TTC549 (cell line): ENCODE data around the gene ZNF487.
"Not testable (repeated sequence)": the region's sequence is repeated elsewhere in the genome, so short reads cannot be mapped to it uniquely, and the experiment has no call there.

Experiments used
- FAIRE-seq: peaks from 2 replicates; lab custom pipeline; 2012; peaks lifted over from hg19 to GRCh38; lab: Jason Lieb, UNC

The ZNF487 gene

DNA sequence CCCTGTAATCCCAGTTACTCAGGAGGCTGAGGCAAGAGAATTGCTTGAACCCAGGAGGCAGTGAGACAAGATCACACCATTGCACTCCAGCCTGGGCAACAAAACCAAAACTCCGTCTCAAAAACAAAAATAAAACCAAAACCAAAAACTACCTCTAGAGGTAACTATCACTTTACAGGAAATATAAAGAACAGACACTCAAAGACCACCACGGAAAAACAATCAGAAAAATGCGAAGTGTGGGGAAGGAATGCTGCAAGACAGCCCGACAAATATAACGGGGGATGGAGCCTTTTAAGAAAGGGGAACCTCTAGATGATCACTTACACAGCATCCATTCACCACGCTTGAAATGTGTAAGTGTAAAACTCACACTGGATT is 32.2 kb upstream of the ZNF487 start:
- no peak for FAIRE-seq

DNA sequence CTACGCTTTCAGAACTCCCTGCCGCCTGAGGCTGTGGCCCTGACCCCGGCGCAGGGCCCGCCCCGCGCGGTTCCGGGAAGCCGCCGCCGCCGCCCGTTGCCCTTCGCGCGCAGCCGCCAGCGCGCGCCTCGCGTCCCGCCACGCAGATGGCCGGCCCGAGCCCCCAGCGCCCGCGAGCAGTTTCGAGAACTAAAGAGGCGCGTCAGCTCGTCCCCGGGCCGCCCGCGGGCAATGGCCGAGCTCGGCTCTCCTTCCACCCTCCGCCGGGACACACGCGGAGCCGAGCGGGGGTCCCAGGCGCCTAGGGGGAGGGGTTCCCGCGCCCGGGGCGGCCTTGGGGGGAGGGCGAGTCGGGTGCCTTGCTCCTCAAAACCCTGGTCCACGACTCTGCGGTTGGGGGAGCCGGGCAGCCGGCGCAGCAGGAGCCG is 29.7 kb upstream of the ZNF487 start:
- no peak for FAIRE-seq

DNA sequence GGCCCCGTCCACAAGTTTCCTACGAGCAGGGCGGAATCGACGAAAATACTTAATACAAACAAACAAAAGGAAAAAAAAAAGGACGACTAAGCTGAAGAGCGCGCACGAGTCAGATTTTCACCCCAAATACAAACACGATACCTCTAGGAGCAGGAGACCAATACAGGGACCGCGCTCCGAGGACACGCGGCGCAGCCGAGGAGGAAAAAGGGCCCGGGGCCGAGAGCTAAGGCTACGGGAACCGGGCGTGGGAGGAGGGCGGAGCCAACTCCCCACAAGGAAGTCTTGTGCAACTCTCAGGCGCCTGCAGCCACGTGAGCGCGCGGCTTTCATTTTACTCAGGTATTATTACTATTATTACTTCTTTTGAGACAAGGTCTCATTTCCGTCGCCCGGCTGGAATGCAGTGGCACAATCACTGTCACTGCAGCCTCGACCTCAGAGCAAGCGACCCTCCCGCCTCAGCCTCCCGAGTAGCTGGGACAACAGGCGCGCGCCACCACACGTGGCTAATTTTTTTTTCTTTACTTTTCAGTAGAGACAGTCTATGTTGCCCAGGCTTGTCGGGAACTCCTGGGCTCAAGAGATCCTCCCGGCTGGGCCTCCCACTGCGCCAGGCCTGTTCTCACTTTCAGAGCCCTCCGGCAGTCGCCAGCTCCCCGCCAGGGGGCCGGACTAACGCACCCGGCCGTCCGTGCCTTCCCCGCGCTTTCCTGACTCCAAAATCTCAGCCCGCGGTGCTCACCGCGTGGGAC is 29.2 kb upstream of the ZNF487 start:
- no peak for FAIRE-seq

DNA sequence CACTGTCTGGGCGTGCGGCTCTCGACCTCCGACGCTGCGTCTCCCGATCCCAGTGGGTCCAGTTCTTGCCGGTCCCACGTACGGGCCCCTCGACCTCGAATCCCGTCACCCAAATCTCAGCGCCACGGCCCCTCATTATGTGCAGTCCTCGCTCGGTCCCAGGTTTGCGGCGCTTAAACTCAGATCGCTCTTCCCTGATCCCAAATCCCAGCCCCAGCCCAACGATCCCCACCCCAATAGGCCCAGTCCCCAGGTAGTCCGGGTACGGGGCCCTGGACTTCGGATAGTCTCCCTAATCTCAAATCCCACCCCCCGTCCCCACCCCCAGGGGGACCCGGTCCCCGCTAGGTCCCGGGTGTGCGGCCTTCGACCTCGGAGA is 28.6 kb upstream of the ZNF487 start:
- FAIRE-seq, result no peak

DNA sequence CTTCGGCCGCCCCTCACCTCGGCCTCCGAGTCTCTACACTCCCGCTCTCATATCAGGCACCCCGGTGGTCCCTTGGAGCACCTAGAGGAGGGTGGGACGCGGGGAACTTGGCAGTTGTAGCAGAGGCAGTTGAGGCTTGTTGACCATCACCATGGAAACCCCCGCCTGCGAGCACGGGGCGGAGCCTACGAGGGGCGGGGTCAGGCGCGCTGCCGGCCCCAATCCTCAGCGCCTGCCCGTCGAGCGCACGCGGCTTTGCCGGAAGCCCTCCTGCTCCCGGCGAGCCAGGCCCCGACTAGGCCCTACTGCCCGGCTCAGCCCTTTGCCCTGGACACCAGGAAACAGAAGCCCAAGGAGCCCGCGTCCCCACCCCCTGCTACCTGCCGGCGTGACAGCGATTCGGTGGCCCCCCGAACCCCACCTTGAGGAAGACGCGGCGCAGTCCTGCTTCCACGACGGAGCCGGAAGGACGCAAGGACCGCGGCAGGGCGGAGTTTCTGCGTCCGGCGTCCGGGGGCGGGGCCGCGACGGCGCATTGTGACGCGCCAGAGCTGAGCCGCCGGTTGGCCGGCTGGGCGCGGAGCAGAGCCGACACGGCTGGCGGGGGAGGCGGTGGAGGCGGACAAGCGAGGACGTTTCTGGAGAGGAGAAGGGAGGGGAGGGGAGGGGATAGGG is 28.1 kb upstream of the ZNF487 start, which contains the start of gene HNRNPF:
TSS of gene HNRNPF (minus strand) at position 477 of the 675 bp plus-strand sequence. CDS start 21,302 bp downstream, outside the sequence.
- no peak for FAIRE-seq

DNA sequence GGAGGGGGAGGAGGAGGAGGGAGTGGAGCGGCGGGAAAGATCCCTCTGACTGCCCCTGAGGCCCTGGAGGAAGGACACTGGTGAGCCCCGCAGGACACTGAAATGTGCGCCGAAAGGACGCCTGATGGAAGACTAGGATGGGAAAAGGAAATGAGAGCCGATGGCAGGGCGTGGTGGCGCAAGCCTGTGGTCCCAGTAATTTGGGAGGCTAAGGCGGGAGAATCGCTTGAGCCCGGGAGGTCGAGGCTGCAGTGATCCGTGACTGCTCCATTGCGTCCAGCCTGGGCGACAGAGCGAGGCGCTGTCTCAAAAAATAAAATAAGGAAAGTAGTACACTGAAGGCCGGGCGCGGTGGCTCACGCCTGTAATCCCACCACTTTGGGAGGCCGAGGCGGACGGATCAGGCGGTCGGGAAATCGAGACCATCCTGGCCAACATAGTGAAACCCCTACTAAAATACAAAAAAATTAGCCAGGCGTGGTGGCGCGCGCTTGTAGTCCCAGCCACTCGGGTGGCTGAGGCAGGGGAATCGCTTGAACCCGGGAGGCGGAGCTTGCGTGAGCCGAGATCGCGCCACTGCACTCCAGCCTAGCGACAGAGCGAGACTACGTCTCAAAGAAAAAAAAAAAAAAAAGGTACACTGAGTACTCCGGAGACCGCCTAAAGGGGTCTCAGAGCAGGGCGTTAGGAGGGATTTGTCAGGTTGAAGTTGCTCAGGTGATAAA is 27.4 kb upstream of the ZNF487 start:
- no peak for FAIRE-seq

DNA sequence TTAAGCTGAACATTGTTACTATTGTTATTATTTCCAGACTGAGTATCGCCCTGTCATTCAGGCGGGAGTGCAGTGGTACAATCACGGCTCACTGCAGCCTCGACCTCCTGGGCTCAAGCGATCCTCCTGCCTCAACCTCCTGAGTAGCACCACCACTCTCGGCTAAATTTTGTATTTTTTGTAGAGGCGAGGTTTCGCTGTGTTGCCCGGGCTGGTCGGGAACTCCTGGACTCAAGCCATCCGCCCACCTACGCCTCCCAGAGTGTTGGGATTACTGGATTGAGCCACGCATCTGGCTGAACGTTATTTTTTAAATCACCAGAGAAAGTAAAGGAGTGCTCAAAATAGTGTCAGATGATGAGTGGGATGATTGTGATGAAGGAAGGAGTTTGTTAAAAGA is 26.6 kb upstream of the ZNF487 start:
- FAIRE-seq, result no peak

DNA sequence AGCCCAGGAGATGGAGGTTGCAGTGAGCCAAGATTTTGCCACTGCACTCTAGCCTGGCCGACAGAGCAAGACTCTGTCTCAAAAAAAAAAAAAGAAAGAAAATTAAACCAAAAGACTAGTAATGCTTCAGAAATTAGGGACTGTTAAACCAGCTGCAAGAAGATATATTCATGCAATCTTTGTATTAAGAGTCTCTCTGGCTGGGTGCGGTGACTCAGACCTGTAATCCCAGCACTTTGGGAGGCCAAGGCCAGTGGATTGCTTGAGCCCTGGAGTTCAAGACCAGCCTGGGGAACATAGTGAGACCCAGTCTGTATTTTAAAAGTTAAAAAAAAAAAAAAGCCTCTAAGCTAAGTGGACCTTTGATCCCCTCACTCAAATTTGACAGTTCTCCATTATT is 25.4 kb upstream of the ZNF487 start:
- no peak for FAIRE-seq

DNA sequence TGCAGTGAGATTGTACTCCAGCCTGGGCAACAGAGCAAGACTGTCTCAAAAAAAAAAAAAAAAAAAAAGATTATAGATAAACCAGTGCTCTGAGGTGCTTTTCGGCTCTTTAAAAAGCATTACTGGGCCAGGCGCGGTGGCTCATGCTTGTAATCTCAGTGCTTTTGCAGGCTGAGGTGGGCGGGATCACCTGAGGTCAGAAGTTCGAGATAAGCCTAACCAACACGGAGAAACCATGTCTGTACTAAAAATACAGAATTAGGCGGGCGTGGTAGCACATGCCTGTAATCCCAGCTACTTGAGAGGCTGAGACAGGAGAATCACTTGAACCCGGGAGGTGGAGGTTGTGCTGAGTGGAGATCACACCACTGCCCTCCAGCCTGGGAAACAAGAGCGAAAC is 21.4 kb upstream of the ZNF487 start:
- no peak for FAIRE-seq

DNA sequence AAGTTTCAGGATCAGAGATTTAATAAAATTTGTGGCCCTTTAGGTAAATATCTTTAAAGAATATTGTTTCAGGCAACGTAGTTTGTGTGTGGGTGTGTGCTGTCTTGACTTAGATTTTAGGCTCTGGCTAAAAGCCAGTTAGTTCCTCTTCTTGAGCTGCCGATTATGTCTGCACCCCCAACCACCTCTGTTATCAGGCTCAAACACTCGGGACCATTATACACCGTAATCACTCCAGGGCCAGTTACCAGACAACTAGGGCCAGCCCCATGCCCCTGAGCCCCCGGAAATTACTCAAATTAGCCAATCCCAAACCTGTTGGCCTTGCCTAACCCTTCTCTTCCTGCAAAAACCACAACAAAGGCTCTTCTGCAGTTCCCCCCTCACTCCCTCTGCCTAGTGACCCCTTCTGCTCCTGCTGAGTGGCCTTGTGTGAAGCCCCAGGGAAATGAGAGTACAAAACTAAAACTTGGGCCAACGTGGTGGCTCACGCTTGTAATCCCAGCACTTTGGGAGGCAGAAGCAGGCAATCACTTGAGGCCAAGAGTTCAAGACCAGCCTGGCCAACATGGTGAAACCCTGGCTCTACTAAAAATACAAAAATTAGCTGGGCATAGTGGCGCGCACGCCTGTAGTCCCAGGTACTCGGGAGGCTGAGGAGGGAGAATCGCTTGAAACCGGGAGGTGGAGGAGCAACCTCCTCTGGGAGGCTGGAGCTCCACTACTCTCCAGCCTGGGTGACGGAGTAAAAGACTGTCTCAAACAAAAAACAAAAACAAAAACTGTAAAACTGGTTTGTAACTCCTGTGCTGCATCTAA is 18.8 kb upstream of the ZNF487 start:
- no peak for FAIRE-seq

DNA sequence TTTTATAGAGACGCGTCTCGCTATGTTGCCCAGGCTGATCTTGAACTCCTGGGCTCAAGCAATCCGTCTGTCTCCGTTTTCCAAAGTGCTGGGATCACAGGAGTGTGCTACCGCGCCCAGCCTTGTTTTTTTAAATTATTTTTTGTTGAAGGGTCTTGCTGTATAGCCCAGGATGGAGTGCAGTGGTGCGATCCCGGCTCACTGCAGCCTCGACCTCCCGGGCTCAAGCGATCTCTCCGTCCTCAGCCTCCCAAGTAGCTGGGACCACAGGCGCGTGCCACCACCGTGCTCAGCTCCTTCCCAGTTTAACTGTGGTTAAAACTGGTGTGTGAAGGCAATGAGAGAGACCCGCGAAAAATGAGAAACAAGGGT is 16.9 kb upstream of the ZNF487 start:
- FAIRE-seq, result no peak

DNA sequence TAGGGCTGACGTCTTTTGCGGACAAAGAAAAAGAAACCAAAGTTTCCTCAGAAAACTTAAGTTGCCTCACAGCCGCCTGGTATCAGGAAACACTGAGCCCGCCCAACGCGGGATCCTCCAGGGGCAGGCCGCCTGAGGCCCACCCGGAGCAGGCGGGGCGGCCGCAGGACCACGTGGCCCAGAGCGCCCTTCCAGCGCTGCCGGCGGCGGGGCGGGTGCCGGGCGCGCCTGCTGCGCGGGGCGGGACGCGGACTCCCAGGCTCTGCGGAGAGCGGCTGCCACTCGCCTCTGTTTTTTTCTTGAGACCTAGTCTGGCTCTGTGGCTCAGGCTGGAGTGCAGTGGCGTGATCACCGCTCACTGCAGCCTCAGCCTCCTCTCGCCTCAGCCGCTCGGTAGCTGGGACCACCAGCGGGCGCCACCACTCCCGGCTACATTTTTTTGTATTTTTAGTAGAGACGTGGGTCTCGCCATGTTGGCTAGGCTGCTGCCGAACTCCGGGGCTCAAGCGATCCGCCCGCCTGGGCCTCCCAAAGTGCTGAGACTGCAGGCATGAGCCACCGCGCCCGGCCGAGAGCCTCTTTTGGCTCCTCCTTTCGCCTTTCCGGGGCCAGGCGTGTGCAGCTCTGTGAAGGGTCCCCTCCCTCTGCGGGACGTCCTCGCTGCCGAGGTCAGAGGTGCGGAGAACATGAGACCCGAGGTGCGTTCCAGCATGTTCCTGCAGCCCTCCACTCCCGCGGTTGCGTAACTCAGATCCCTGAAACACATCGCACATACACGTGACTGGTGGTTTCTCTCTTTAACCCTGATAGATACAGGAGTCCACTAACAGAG is 16.3 kb upstream of the ZNF487 start:
- FAIRE-seq, result no peak

DNA sequence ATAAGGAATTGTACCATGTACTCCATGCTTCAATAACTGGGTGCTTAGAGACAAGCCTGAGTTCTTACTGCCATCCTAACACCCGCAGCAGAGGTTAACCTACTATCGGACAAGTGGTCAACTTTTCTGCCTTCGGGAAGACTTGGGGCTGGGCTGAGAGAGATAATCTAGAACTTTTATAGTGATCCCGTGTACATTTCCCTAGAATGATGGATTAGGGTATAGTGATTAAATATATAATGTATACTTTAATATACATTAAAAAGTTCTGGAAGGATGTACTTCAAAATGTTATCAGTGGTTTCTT is 15.8 kb upstream of the ZNF487 start:
- FAIRE-seq, result no peak

DNA sequence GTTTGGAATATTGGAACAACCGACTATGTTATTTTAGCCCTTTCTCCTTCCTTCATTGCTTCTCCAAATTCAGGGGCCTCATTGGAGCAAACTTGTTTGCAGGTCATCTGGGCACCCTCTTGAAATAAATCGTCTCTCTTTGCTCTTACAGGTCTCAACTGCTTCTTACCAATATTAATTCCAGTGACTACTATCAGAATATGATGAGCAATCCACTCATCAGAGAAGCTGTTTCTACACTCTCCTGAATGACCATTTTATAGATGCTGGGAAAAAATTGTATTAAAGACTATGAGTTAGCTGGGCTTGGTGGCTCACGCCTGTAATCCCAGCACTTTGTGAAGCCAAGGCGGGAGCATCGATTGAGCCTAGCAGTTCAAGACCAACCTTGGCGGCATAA is 15.4 kb upstream of the ZNF487 start:
- no peak for FAIRE-seq

DNA sequence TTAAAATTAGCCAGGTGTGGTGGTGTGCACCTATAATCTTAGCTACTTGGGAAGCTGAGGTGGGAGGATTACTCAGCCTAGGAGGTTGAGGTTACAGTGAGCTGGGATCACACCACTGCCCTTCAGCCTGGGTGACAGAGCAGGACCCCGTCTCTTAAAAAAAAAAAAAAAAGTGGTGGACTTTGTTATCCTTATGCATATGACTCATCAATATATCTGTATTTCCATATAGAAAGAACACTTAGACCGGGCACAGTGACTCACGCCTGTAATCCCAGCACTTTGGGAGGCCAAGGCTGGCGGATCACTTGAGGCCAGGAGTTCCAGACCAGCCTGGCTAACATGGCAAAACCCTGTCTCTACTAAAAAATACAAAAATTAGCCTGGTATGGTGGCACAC is 15.0 kb upstream of the ZNF487 start:
- FAIRE-seq, result not testable (repeated sequence)

DNA sequence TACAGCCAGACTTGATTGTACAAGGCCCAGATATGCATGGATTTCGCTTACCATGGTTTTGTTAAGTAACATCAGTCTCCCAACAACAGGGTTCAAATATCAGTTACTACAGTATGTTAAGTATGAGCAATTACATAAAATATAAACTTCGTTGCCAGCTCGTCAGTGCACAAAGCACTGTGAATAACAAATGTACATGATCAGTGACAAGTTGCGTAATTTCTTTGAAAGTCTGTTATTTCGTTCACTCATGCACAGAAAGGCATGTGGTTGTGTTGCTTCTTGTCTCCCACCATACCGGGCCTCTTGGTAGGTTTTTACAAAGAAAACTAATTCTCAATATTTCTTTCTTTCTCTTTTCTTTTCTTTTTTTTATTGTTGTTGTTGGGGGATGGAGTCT is 12.5 kb upstream of the ZNF487 start:
- no peak for FAIRE-seq

DNA sequence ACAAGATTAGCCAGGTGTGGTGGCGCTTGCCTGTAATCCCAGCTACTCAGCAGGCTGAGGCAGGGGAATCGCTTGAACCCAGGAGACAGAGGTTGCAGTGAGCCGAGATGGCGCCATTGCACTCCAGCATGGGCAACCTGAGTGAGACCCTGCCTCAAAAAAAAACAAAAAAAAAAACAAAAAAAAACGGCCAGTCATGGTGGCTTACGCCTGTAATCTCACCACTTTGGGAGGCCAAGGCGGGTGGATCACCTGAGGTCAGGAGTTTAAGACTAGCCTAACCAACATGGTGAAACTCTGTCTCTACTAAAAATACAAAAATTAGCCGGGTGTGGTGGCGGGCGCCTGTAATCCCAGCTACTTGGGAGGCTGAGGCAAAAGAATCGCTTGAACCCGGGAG is 10.4 kb upstream of the ZNF487 start:
- FAIRE-seq, result not testable (repeated sequence)

DNA sequence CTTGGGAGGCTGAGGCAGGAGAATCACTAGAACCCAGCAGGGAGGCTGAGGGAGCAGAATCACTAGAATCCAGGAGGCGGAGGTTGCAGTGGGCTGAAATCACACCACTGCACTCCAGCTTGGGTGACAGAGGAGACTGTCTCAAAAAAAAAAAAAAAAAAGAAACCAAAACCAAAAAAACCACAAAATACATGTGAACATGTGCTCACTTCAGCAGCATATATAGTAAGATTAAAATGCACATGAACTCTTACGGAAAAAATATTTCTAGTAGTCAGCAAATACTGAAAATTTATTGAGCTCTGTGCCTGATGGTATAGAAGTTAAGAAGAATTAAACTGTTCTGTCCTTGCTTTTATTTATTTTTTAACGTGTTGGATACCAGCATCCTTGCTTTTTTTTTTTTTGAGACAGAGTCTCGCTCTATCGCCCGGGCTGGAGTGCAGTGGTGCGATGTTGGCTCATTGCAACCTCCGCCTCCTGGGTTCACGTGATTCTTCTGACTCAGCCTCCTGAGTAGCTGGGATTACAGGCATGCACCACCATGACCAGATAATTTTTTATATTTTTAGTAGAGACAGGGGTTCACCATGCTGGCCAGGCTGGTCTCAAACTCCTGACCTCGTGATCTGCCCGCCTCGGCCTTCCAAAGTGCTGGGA is 9.6 kb upstream of the ZNF487 start:
- no peak for FAIRE-seq

DNA sequence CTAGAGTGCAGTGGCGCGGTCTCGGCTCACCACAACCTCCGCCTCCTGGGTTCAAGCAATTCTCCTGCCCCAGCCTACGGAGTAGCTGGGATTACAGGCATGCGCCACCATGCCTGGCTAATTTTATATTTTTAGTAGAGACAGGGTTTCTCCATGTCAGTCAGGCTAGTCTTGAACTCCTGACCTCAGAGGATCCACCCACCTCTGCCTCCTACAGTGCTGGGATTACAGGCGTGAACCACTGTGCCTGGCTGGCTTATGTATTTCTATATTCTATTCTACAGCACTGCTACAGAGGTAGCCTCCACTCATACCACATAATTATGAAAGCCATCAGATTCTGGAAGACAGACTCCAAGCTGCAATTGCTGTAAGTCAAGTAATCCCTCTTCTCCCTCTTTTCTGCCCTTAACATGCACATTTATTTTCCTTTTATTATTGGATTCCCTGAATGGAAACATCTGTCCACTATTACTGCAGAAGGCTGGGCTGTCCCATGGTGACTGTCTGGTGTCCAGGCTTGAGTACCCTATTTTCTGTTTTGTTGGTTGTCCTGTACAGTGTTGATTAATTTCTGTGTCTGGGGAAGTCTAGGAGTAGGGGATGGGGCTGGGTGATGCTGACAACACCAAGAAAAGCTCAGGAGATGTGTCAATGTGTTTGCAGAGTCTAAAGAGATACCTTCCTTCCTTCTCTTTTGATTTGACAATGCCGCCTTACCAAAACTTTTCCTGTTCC is 5.8 kb upstream of the ZNF487 start:
- FAIRE-seq, result no peak

DNA sequence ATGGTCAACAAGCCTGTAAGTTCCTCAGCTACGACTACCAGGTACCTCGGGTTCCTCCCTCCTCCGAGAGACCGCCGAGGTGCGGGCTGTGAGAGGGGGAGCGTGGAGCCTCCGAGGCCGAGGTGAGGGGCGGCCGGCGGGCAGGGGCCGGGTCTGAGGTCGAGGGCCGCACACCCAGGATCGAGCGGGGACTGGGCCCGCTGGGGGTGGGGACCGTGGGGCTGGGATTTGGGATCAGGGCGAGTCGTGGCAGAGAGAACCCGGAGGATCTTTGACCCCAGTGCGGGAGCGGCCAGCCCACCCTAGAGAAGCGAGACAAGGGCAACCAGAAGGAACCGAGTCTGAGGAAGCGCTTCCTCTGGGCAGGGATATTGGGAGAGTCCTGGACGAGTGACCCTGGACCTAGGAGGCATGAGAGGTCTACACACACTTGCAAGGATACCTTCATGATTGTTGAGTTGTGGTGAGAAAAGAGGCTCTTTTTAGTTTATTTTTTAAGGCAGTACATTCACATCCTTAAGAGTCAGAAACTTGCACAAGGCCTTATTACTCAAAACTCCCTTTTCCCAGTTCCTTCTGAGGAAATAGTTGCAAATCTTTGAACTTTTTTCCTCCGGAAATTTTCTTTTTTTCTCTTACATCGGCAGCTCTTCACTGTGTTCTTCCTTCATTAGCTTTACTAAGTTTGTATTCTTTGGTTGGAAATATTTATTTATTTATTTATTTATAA is 395 bp downstream of the ZNF487 start:
- no peak for FAIRE-seq
